NCI-H2081 (cell line): ENCODE results near the gene TRUB2.

Experiments used
- DNase-seq, 2 experiments: peaks; one replicate each; lab custom pipeline; 2025; lab: John Stamatoyannopoulos, UW

The TRUB2 gene

GRCh38 chr9:128271112-128271511 lies 51.1 kb downstream of the TRUB2 start:
- DNase-seq: no peak

- no peak for DNase-seq
These were observed 55.2 kb downstream of the TRUB2 start for GRCh38 chr9:128266868-128267590.

GRCh38 chr9:128265348-128265847 lies 56.8 kb downstream of the TRUB2 start:
- DNase-seq: no peak

DNA sequence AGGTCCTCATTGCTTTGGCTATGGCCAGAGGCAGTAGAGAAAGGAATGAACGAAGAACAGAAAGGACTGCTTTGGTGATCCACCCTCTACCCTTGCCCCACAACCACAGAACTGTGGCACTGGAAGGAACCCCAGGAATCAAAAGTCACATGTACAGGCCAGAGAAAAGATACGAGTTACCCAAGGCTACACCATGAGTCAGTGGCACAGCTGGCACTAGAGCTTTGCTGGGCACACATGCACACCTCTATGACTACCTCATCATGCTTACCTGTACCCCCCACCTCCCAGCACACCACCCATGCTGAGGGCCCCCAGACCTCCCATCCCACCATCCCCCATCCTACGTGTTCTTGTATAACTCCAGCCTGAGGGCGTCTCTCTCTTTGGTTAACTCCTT lies 59.6 kb downstream of the TRUB2 start:
- no peak for DNase-seq

GRCh38 chr9:128260340-128260739 lies 61.9 kb downstream of the TRUB2 start:
- DNase-seq: no peak

DNA sequence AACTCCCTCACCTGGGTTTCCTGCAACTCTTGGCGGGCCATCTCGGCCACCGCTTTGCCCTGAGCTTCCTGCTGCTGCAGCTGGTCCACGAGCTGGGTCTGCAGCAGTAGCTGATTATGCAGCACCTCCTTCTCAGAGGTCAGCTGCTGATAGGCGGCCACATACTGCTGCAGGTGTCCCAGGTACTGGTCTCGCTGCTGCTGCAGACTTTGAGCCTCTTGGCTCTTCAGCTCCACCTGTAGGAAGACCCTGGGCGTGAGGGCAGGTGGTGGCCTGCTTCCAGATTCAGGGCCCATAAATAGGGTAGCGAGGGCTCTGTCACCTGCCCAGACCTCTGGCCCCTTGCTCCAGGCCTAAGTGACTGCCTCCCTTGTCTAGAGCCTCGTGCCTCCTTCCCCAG lies 63.1 kb downstream of the TRUB2 start:
- no peak for DNase-seq

DNA sequence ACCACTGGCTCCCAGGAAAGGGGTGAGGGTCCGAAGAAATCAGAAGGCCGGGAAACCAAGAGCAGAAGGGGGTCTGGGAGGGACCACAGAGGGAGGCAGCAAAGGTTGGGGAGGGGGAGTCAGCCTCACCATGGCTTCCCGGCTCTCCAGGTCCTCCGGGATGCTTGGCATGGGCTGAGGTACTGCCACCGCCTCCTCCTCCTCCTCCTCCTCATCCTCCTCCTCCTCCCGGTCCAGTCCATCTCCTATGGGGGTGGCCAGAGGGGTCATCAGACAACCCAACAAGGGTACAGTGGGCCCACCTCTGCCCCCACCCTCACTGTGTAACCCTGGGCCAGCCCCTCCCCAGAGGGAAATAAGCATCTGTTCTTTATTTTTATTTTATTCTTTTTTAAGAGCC lies 63.9 kb downstream of the TRUB2 start:
- DNase-seq: no peak

DNA sequence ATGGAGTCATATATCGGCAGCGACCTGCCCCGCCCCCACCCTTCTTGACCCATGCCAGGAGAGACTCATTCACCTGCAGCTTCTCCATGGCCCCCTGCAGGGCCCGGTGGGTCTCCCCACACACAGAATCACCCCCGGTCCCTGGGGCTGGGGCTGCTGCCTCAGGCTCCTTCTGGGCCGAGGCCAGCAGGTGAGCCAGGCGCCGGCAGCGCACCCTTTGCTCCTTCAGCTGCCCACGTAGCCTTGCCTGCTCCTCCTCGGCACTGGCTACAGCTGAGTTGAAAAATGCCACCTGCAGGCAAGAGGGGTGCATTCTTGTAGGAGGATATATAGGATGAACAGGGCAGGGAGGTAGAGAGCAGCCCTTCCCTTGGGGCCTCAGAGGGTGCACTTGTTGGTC lies 64.3 kb downstream of the TRUB2 start:
- no peak for DNase-seq

GRCh38 chr9:128257086-128257825 lies 65.0 kb downstream of the TRUB2 start:
- DNase-seq: no peak
